Measurements from ENCODE around the gene KRTAP3-2.

DNA sequence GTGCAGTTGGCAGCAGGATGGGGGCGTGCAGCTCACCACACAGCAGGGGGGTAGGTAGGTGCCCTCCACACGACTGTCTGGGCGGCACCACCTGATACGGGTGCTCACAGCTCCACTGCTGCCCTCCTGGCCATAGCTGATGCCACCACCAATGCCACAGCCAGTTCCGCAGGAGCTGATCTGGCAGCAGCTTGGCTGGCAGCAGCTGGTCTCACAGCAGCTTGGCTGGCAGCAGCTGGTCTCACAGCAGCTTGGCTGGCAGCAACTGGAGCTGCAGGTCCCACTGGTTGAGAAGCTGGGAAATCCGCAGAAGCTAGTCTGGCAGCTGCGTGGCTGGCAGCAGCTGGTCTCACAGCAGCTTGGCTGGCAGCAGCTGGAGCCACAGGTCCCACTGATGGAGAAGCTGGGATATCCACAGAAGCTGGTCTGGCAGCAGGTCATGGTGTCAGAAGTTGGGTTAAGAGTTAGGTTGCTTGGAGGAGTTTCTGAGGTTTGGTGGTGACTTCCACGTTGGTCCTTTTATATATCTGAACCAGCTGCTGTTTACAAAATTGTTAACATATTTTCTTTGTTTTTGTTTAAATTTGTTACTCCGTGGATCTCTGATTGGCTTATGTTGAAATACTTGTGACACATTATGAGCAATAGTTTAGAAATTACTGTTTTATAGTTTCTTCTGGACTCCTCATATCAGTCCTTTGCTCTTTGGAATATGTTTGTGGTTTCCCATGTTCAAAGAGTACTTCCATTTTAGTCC lies 27.2 kb upstream of the KRTAP3-2 start, which contains the start of gene KRTAP1-5:
- no peak for TF ChIP-seq POLR2A (IDR thresholded peaks at IDR 0.05; ENCODE audit: extremely low read depth, insufficient read length)
- no peak for TF ChIP-seq CTCF (IDR thresholded peaks at IDR 0.05; ENCODE audit: low read depth, low read length)

Data from NB4 (cell line).